Measurements from ENCODE around the gene TMEM50B.
"Not testable (repeated sequence)": the region's sequence is repeated elsewhere in the genome, so short reads cannot be mapped to it uniquely, and the experiment has no call there.

Gene TMEM50B

GRCh38 chr21:33477066-33477465 lies 2.7 kb downstream of the TMEM50B start:
- DNase-seq = no peak

- DNase-seq = no peak
These were observed 6.4 kb downstream of the TMEM50B start for GRCh38 chr21:33473344-33473743.

- no peak for DNase-seq
These were observed 9.1 kb downstream of the TMEM50B start for GRCh38 chr21:33470701-33471100.

- DNase-seq = not testable (repeated sequence)
These were observed 10.6 kb downstream of the TMEM50B start for GRCh38 chr21:33469183-33469582.

GRCh38 chr21:33461538-33462250 lies 18.1 kb downstream of the TMEM50B start:
- no peak for DNase-seq

GRCh38 chr21:33458861-33459260 lies 20.9 kb downstream of the TMEM50B start:
- no peak for DNase-seq

GRCh38 chr21:33455686-33456446 lies 23.9 kb downstream of the TMEM50B start:
- no peak for DNase-seq

GRCh38 chr21:33452362-33452761 lies 27.4 kb downstream of the TMEM50B start:
- DNase-seq = no peak

GRCh38 chr21:33451634-33452071 lies 28.1 kb downstream of the TMEM50B start:
- no peak for DNase-seq

GRCh38 chr21:33449616-33450015 lies 30.2 kb downstream of the TMEM50B start:
- no peak for DNase-seq

GRCh38 chr21:33446620-33447019 lies 33.2 kb downstream of the TMEM50B start:
- DNase-seq = not testable (repeated sequence)

- no peak for DNase-seq
These were observed 35.3 kb downstream of the TMEM50B start for GRCh38 chr21:33444499-33444898.

GRCh38 chr21:33443194-33443593 lies 36.6 kb downstream of the TMEM50B start:
- DNase-seq = no peak

- no peak for DNase-seq
These were observed 38.0 kb downstream of the TMEM50B start for GRCh38 chr21:33441489-33442477.

- no peak for DNase-seq
These were observed 42.6 kb downstream of the TMEM50B start for GRCh38 chr21:33437140-33437539.

GRCh38 chr21:33434770-33435360 lies 44.9 kb downstream of the TMEM50B start:
- no peak for DNase-seq

- DNase-seq = no peak
These were observed 46.2 kb downstream of the TMEM50B start for GRCh38 chr21:33433425-33434114.

GRCh38 chr21:33433001-33433400 lies 46.8 kb downstream of the TMEM50B start:
- no peak for DNase-seq

GRCh38 chr21:33432496-33432895 lies 47.3 kb downstream of the TMEM50B start:
- DNase-seq = no peak

GRCh38 chr21:33430858-33431257 lies 48.9 kb downstream of the TMEM50B start:
- no peak for DNase-seq

- no peak for DNase-seq
These were observed 51.1 kb downstream of the TMEM50B start for GRCh38 chr21:33428669-33429068.

GRCh38 chr21:33427051-33427450 lies 52.7 kb downstream of the TMEM50B start:
- no peak for DNase-seq

Measured in activated T-cell treated with anti-CD3 and anti-CD28 coated beads for 4 hours (primary cell).